Heart right ventricle (tissue), 16 donors: ENCODE measurements around the gene TUBGCP3. TPM values are rescaled to one million over a fixed set of nuclear protein-coding genes. Genes with fewer than 3 reads are reported as not detected.
A peak's percentile ranks its signal among the peaks of the same experiment; 100 is the strongest.

Experiments used
- ATAC-seq, 8 donors: fragments of 200-7000 bp; cut with Tn5 transposase; one replicate each; pipeline ENCODE4 v1.9.1; 2020; ENCODE audit warnings: mild to moderate bottlenecking in 8 of 8, moderate library complexity in 8 of 8, moderate number of reproducible peaks in 1 of 8
- DNase-seq, 2 donors: peaks; one replicate each; pipeline ENCODE4 v3.0.0-alpha.2; 2020
- H3K27ac ChIP-seq, 10 donors: fragments of 200-600 bp; sonication (generic) in 2 of 10; one replicate each; pipeline versions ENCODE4 v1.5.0 to v1.8.0; 2020 to 2022; ENCODE audit warnings: mild to moderate bottlenecking in 3 of 10
- H3K27me3 ChIP-seq, 7 donors: fragments of 200-600 bp; one replicate each; pipeline ENCODE4 v1.8.0; 2021 to 2022; ENCODE audit warnings: mild to moderate bottlenecking in 2 of 7
- H3K36me3 ChIP-seq, 9 donors: fragments of 200-600 bp; sonication (generic) in 1 of 9; one replicate each; pipeline versions ENCODE4 v1.5.0 to v1.8.0; 2020 to 2022; ENCODE audit warnings: mild to moderate bottlenecking in 2 of 9
- H3K4me1 ChIP-seq, 9 donors: fragments of 200-600 bp; sonication (generic) in 1 of 9; one replicate each; pipeline versions ENCODE4 v1.5.0 to v1.8.0; 2020 to 2022; ENCODE audit warnings: mild to moderate bottlenecking in 4 of 9
- H3K4me3 ChIP-seq, 10 donors: fragments of 200-600 bp; sonication (generic) in 2 of 10; one replicate each; pipeline versions ENCODE4 v1.5.0 to v1.8.0; 2020 to 2022; ENCODE audit warnings: mild to moderate bottlenecking in 7 of 10, moderate library complexity in 2 of 10
- H3K9me3 ChIP-seq, 11 donors: fragments of 200-600 bp in 10 of 11; sonication (generic) in 2 of 11; one replicate each; pipeline versions ENCODE4 v1.5.0 to v1.8.0; 2013 to 2022; ENCODE audit warnings: mild to moderate bottlenecking in 2 of 11, control low read depth in 1 of 11, moderate library complexity in 1 of 11
- WGBS, 2 donors: extraction: QIAGEN DNeasy Blood & Tissue Kit; methylation state at CpG; one replicate each; pipeline ENCODE4 v1.1.7; 2013; ENCODE audit warnings: inconsistent platforms in 1 of 2; 5-methylcytosine and 5-hydroxymethylcytosine counted together
- intact Hi-C, 10 donors: fragments of 100-400 bp; cut with DNase I; formaldehyde crosslinking; loops; one replicate each; pipeline versions ENCODE4 v1.11.1 to v1.14.2; 2022
- polyA plus RNA-seq, 2 donors: library from polyadenylated mRNA; stranded (reverse); fragments of 200-250 nt; gene quantifications; one replicate each; pipeline ENCODE4 v1.2.3, GENCODE V29; 2013
- total RNA-seq, 10 donors: library from RNA; stranded (reverse); fragmentation: NEBNext Ultra II Directional in 3 of 10; extraction: Animal tissue kit (Norgen Biotek cat#: 25700) in 3 of 10; gene quantifications; one replicate each; pipeline versions ENCODE4 v1.2.1 to v1.2.4, GENCODE V29; 2021 to 2023
- TF ChIP-seq, protein P1 (sequence below), 9 donors: fragments of 200-600 bp; sonication (generic) in 2 of 9; IDR thresholded peaks; one replicate each; pipeline versions ENCODE4 v1.5.0 to v1.8.0; 2021 to 2022; ENCODE audit warnings: antibody characterized with exemption in 9 of 9, mild to moderate bottlenecking in 5 of 9, moderate library complexity in 1 of 9
- donor health status: Arrhythmogenic right ventricular cardiomyopathy.
- donor health status: ischemic (EF 13 %, LVEDD 7.1; RV severe dilation, severe dysfunction).
- donor health status: healthy with polysubstance abuse.
- donor health status: DM: no; HTN: yes; CAD: no.
- donor health status: DM: no; HTN: no; CAD: no.
- donor health status: ischemic (EF 25% LVEDD 6.9; RV normal size, moderate dysfunction).
- donor health status: ischemic (EF 25% LVEDD 5.7; RV mildly dilated, moderate dysfunction).
- donor health status: healthy.
- donor health status: DM: yes; HTN: yes; CAD: no.
- donor health status: Ischemic cardiomyopathy.
- donor health status: ischemic (EF 35%, LVEDD 5.7; RV mildly dilated, moderate dysfunction).
- donor health status: nonischemic (EF 11% LVEDD 7.7; RV severe dilation, severe dysfunction).
- donor health status: DM: yes; HTN: yes; CAD: no.
- donor health status: PGD.
- donor health status: ischemic (EF 29% LVEDD 5.4; RV normal size, mild dysfunction).
- donor health status: nonischemic (EF 23%, LVEDD 6.1; RV moderate dilation, normal function).

The TUBGCP3 gene
- total and polyA plus RNA-seq, 12 donors: 10.6 to 25.8 (median 17.7) TPM

- no peak overlapping the region for H3K4me3 ChIP-seq
- H3K4me1 ChIP-seq: peaks cover 0 to 46% (median 8%) of the 10 kb centered on the region in 9 donors
- no peak for DNase-seq
- no peaks in the 10 kb centered on the region for H3K27me3 ChIP-seq
- TF ChIP-seq, protein P1, sequence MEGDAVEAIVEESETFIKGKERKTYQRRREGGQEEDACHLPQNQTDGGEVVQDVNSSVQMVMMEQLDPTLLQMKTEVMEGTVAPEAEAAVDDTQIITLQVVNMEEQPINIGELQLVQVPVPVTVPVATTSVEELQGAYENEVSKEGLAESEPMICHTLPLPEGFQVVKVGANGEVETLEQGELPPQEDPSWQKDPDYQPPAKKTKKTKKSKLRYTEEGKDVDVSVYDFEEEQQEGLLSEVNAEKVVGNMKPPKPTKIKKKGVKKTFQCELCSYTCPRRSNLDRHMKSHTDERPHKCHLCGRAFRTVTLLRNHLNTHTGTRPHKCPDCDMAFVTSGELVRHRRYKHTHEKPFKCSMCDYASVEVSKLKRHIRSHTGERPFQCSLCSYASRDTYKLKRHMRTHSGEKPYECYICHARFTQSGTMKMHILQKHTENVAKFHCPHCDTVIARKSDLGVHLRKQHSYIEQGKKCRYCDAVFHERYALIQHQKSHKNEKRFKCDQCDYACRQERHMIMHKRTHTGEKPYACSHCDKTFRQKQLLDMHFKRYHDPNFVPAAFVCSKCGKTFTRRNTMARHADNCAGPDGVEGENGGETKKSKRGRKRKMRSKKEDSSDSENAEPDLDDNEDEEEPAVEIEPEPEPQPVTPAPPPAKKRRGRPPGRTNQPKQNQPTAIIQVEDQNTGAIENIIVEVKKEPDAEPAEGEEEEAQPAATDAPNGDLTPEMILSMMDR (IDR thresholded peaks at IDR 0.05): no peak
- intact Hi-C loops: no loop called here
- H3K36me3 ChIP-seq: no peaks in the 10 kb centered on the region
- peaks cover 0 to 14% (median 0%) of the 10 kb centered on the region in 11 donors for H3K9me3 ChIP-seq
- H3K27ac ChIP-seq: no peak overlapping the region
- ATAC-seq: peak in 1 of 8 donors; percentile 35
- WGBS, 2 donors: 68 to 72% methylated on average over 3 of the region's 3 CpGs
These were observed 7.0 kb downstream of the TUBGCP3 start for GRCh38 chr13:112580912-112581311.

GRCh38 chr13:112580211-112580610 is 7.7 kb downstream of the TUBGCP3 start:
- Histone ChIP-seq H3K27me3 (no peaks in the 10 kb centered on the region), H3K36me3 (no peaks in the 10 kb centered on the region), H3K4me1 (peaks cover 0 to 46% (median 15%) of the 10 kb centered on the region in 9 donors), H3K27ac (no peak overlapping the region), H3K4me3 (no peak overlapping the region), H3K9me3 (peaks cover 0 to 14% (median 0%) of the 10 kb centered on the region in 11 donors)
- 97 to 99% methylated on average over 2 of the region's 2 CpGs for WGBS, 2 donors
- no peak for DNase-seq
- ATAC-seq: no peak
- intact Hi-C loops: no loop called here
- TF ChIP-seq, protein P1 (IDR thresholded peaks at IDR 0.05): no peak

DNA sequence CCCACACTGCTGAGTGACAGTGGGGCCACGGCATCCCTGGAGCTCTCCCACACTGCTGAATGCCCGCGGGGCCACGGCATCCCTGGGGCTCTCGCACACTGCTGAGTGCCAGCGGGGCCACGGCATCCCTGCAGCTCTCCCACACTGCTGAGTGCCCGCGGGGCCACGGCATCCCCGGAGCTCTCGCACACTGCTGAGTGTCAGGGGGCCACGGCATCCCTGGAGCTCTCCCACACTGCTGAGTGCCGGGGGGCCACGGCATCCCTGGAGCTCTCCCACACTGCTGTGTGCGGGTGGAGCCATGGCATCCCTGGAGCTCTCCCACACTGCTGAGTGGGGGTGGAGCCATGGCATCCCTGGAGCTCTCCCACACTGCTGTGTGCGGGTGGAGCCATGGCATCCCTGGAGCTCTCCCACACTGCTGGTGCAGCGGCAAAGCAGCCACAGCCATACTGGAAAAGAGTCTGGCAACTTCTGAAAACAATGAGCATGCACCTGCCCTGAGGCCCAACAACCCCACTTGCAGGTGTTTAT is 8.6 kb downstream of the TUBGCP3 start:
- Histone ChIP-seq H3K27me3 (no peaks in the 10 kb centered on the region), H3K27ac (no peak overlapping the region), H3K4me1 (peaks cover 0 to 46% (median 20%) of the 10 kb centered on the region in 9 donors), H3K9me3 (peaks cover 0 to 14% (median 0%) of the 10 kb centered on the region in 11 donors), H3K36me3 (no peaks in the 10 kb centered on the region), H3K4me3 (no peak overlapping the region)
- DNase-seq: no peak
- WGBS, 2 donors: 95 to 97% methylated on average over 18 of the region's 18 CpGs
- intact Hi-C loops: no loop called here
- TF ChIP-seq, protein P1 (IDR thresholded peaks at IDR 0.05): no peak
- ATAC-seq: no peak

- DNase-seq (no peak), ATAC-seq (no peak)
- Histone ChIP-seq H3K4me3 (no peak overlapping the region), H3K4me1 (peaks cover 0 to 51% (median 31%) of the 10 kb centered on the region in 9 donors), H3K27ac (no peak overlapping the region), H3K27me3 (no peaks in the 10 kb centered on the region), H3K36me3 (no peaks in the 10 kb centered on the region), H3K9me3 (peaks cover 0 to 14% (median 0%) of the 10 kb centered on the region in 11 donors)
- intact Hi-C loops: no loop called here
- TF ChIP-seq, protein P1 (IDR thresholded peaks at IDR 0.05): no peak
These were observed 11.2 kb downstream of the TUBGCP3 start for GRCh38 chr13:112576768-112577167.
